NB4 (cell line): Measurements from ENCODE around the gene GREB1.

Source experiments
- DNase-seq: peaks from one replicate; pipeline ENCODE4 v3.0.0; 2010; ENCODE audit warnings: low read depth
- H3K4me3 ChIP-seq: one replicate; pipeline ENCODE4 v1.5.1; 2011; ENCODE audit warnings: mild to moderate bottlenecking, low read depth, low read length, moderate library complexity
- CTCF ChIP-seq: IDR thresholded peaks from one replicate; pipeline ENCODE4 v1.5.1; 2012; ENCODE audit warnings: low read depth, low read length
- MAX ChIP-seq: IDR thresholded peaks from 2 replicates; pipeline ENCODE4 v1.6.1; 2011; ENCODE audit warnings: low read depth, low read length
- MYC ChIP-seq: IDR thresholded peaks from 2 replicates; pipeline ENCODE4 v1.6.1; 2011; ENCODE audit warnings: low read depth, low read length
- POLR2A ChIP-seq: IDR thresholded peaks from 2 replicates; pipeline ENCODE4 v1.6.1; 2011; ENCODE audit warnings: mild to moderate bottlenecking; ENCODE audit not compliant: insufficient read length; ENCODE audit errors: extremely low read depth

Gene GREB1

GRCh38 chr2:11563784-11564666 is 30.2 kb downstream of the GREB1 start:
- DNase-seq: no peak
- TF ChIP-seq POLR2A (no peak), MYC (no peak), CTCF (no peak), MAX (no peak)
- no peak overlapping the region for H3K4me3 ChIP-seq

GRCh38 chr2:11564816-11565567 is 31.1 kb downstream of the GREB1 start:
- DNase-seq: no peak
- no peak overlapping the region for H3K4me3 ChIP-seq
- TF ChIP-seq POLR2A: no peak
- TF ChIP-seq CTCF: no peak
- TF ChIP-seq MAX: no peak
- TF ChIP-seq MYC: no peak

- DNase-seq: no peak
- TF ChIP-seq POLR2A: no peak
- no peak for TF ChIP-seq MYC
- no peak for TF ChIP-seq CTCF
- TF ChIP-seq MAX: no peak
- H3K4me3 ChIP-seq: no peak overlapping the region
Observed at GRCh38 chr2:11566383-11566782, 32.5 kb downstream of the GREB1 start.

- no peak for TF ChIP-seq MYC
- DNase-seq: no peak
Observed at GRCh38 chr2:11567631-11568031, 33.8 kb downstream of the GREB1 start.

GRCh38 chr2:11568436-11568835 is 34.6 kb downstream of the GREB1 start:
- TF ChIP-seq CTCF (no peak), POLR2A (no peak), MYC (no peak), MAX (no peak)
- DNase-seq: no peak
- H3K4me3 ChIP-seq: no peak overlapping the region

More at GRCh38 chr2:11567631-11568031, 33.8 kb downstream of the GREB1 start:
- no peak overlapping the region for H3K4me3 ChIP-seq

GRCh38 chr2:11569636-11570035 is 35.8 kb downstream of the GREB1 start:
- TF ChIP-seq MYC (no peak), MAX (no peak)
- no peak overlapping the region for H3K4me3 ChIP-seq
- no peak for DNase-seq
